ENCODE data around the gene ZNF688.

DNA sequence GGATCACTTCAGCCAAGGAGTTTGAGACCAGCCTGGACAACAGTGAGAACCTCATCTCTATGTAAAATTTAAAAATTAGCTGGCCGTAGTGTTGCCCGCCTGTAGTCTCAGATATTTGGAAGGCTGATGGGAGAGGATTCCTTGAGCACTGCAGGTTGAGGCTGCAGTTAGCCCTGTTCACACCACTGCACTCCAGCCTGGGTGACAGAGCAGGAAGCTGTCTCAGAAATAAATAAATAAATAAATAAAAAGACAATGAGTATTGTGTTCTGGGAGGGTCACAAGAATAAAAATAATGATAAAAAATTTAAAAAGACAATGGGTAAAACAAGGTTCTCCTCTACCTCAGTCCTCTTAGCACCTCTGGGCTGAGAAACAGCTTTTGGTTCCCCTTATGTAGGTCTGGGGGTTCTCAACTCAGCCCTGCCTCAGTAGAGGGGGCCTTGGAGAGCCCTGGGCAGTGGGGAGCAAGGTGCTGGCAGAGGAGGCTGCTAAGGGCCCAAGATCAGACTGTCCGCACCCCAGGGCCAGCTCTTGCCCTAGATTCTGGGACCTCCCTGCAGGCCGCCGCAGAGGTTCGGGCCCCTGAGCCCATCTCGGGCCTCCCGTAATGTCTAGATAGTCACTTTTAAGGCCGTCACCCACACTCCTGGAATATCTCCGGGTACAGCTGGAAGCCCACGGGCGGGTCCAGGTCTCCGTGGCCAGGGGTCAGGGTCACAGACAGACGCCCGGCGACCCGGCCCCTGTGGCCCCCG, 16.8 kb downstream of the ZNF688 start:
- TF ChIP-seq, protein P1, sequence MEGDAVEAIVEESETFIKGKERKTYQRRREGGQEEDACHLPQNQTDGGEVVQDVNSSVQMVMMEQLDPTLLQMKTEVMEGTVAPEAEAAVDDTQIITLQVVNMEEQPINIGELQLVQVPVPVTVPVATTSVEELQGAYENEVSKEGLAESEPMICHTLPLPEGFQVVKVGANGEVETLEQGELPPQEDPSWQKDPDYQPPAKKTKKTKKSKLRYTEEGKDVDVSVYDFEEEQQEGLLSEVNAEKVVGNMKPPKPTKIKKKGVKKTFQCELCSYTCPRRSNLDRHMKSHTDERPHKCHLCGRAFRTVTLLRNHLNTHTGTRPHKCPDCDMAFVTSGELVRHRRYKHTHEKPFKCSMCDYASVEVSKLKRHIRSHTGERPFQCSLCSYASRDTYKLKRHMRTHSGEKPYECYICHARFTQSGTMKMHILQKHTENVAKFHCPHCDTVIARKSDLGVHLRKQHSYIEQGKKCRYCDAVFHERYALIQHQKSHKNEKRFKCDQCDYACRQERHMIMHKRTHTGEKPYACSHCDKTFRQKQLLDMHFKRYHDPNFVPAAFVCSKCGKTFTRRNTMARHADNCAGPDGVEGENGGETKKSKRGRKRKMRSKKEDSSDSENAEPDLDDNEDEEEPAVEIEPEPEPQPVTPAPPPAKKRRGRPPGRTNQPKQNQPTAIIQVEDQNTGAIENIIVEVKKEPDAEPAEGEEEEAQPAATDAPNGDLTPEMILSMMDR (IDR thresholded peaks at IDR 0.05): no peak
- no peak for TF ChIP-seq POLR2A (IDR thresholded peaks at IDR 0.05)
